GM21526 (cell line): Measurements from ENCODE around the gene ANKRD39.

Experiments used
- ATAC-seq: cut with Tn5 transposase; IDR thresholded peaks from one replicate; pipeline ENCODE4 v1.9.1; 2021; ENCODE audit warnings: moderate library complexity; ENCODE audit not compliant: unreplicated experiment, low FRiP score

ANKRD39 gene

DNA sequence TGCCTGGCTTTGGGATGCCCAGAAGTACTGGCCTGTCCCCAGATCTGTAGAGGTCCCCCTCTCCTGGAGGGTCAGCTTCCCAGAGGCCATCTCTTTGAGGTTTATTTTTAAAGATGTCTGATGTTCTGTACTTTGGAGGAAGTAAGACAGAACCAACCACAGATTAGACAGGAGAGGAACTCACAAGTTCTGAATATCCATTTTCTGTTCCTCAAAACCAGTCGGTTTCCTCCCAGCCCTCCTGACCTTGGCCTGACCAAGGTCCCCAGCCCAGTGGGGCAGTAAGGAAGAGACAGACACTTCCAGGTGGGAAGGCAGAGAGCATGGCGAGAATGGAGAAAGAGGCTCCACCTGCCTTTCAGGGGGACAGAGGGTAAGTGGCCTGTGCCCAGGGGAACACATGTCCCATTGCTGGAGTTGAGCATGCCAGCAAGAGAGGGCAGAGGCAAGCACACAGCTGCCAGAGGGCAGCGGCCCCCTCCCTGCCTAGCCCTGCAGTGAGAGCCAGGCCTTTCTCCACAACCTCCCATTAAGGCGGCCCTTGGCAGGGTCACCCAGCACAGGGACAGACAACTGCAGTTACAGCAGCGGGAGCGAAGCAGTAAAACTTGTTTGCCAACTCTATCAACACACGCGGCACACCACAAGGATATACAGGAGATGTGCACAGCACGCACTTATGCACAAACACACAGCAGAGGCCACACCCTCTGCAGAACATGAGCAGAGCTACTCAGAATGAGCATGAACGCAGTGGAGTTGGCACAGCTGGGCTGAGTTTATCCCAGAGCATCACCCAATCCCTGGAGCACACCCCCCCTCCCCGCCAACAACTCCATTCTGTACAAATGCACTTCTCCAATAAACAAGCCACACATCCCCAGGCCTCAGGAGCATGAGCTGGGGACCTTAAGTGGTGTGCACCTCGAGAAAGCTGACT is 30.5 kb upstream of the ANKRD39 start:
- ATAC-seq, result no peak

DNA sequence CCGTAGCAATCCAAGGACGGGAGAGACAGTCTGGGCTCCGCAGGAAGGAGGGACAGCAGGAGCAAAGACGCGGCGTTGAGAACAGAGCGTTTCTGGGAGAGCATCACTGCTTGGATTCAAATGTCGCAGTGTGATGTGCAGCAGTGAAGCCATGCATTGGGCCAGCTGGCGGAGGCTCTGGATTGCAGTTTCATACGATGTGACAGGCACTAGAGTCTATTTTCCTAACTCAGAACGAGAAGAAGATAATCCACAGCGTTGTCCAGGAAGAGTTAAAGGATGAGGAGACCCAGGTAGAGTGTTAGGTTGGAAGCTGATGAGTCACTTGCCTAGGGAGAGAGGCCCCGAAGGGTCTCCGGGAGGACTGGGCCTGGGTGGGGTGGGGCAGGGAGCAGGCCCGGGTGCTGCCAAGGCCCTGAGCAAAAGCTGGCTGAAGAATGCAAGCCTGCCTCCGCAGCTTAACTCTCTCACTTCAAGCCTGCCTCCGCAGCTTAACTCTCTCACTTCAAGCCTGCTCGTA is 29.7 kb upstream of the ANKRD39 start:
- ATAC-seq, result no peak

DNA sequence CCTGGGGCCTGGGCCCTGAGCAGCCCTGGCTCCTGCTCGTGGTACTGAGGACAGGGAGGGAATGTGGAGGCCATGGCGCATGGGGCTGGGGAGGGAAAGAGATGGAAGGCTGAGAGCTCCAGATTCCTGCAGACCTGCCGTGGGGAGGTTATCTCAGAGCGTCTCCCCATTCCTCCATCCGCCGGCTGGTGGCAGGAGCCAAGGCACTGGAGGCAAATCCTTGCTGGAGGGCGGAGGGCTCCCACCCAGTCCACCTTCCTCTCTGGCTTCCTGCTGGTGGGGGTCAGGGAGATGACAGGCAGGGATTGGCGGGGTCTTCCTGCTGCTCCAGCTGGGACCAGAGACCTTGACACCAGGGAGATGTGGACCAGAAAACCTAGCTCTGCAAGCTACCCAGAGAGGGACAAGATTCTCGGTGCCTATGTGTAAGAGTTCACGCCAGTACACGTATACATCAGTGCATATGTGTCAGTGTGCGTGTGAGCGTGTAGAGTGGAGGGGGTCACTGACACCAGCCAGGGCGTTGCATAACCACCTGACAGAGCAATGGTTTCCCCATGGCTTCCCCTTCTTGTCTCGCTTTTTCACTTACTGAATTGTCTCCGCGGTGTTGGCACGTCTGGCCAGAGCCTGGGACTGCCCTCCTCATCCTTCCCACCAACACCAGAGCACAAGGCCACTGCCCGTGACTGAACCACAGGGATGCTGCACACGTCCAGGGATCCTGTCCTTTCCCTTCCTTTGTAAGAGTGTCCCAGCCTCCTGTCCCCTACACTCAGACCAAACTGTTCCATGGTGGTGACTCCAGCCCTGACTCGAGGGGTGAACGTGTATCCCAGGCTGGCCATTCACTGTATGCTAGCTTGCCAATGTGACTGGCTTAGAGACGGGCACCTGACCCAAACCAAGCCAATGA is 27.9 kb upstream of the ANKRD39 start:
- ATAC-seq, result no peak

DNA sequence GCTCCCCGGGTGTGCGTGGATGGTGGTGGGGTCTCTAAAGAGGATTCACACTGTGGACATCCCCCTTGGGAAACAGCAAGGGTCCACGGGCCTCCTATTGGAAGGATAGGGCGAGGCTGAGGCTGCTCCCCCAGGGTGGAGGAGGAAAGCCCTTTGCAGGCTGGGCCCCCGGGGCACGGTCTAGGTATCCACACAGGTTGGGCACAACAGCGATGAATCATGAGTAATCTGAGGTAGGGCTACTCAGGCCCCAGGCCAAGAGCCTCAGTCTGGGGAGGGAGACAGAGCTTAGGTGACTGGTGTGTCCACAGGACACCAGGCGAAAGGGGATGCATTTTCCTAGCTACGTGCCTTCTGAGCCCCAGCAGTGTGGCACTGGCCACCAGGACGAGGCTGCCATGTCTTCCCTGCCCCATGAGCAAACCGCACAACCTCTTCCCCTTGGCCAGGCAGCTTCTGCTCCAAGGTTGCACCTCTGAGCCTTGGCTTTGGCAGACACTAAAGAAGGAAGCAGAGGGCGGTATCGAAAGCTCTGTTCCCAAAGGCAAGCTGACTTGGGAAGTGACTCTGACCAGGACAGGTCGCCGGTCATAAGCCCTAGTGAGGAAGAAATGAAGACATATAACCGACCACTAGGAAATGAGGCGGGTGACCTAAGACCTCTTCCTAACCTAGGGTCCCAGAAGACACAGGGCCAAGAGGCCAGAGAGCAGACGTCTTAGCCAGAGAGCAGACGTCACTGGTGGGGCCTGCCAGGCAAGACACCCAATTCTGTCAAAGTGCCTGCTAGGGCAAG is 26.7 kb upstream of the ANKRD39 start:
- no peak for ATAC-seq

DNA sequence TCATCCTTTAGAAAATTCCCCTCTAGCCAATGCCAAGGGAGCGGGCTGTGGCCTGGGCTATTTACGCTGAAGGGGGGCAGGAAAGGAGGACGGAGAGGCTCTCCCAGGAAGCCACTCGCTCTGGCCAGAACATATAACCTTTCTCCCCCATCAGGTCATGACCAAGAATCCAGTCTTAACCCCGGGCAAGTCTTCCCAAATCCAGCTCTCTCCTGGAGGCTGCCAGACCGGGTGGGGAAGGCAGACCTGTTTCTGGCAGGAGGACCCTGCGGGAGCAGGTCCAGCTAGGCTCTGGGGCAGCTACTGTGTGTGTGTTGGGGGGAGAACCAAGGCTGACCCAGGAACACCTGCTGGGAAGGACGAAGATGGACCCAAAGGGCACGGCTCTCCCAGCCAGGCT is 25.5 kb upstream of the ANKRD39 start:
- no peak for ATAC-seq

DNA sequence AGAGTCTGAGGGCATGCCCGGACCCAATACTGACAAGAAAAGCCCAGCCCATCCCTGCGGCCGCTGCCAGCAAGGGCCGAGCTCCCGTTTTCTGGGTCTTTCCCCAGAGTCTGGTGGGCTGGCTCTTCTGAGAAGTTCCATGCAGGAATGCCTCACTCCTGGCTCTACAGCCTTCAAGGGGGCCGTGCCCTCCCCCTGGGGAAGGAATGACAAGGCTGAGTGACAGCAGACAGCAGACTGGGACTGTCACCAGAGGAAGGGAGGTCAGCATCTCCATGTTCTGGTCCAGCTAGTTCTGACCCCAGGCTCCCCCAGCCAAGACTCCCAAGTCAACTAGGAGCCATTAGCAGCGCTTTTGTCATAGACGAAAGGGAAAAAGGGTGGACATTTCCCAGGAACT is 25.1 kb upstream of the ANKRD39 start:
- no peak for ATAC-seq

DNA sequence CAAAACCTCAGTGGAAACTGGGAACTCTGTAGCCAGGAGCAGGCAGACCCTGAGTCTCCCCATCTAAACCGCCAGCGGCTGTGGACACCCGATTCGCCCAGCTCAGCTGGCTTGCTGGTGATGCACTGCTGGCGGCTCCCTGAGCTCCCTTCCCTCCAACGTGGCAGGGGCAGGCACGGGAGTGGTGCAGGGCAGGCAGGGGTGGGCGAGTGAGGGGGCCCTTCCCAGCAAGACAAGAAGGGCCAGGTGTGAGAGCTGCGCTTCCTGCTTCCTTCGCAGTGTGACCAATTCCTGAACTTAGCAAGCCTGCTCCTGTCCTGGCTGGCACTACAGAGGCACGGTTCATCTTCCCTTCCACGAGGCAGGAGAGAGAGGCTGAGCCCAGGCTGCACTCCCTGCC is 24.4 kb upstream of the ANKRD39 start:
- ATAC-seq, result no peak

DNA sequence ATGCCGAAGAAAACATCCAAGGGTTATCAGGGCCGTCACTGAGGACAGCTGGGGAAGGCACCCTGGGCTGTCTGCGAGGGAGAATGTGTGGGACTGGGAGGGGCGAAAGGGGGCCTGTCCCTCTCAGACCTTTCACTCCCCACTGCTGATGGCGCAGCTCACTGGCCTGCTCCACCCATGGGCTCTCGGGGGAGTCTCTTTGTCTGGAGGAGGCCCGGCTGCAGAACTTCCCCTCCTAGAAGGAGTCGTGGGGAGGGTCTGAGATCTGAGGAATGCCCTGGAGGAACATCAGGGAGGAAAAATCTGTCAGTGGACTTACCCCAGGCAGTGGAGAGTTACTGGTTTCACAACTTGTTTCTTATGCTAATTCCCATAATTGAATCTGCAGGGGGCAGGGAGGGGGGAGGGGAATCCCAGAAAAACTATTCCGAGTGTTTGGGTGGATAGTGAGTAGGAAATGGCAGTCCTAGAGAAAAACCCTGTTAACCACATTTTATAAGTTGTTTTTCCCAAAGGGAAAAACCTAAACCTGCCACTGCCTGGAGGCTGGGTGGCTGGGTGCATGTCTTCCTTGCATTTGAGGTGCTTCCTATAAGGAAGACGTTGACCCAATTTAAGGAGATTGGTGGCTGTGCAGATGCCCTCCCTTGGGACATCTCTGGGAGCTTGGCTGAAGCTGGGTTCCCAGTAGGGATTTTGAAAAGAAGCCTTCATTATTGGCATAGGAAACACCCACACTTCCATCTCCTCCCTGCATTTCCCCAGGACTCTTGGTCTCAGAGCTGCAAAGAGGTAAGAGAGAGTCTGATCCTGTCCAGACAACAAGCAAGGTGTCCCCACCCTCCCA is 23.8 kb upstream of the ANKRD39 start:
- ATAC-seq, result no peak

DNA sequence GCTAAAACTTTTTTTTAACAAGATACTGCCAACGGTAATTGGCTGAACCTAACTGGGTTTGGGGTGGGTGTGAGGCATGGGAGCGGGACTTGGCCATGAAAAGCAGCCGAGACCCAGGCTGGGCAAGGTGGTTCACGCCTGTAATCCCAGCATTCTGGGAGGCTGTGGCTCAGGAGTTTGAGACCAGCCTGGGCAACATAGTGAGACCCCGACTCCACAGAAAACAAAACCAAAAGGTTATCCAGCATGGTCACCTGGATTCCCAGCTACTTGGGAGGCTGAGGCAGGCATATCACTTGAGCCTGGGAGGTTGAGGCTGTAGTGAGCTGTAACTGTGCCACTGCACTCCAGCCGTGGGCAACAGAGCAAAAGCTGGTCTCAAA is 23.1 kb upstream of the ANKRD39 start:
- ATAC-seq, result no peak

DNA sequence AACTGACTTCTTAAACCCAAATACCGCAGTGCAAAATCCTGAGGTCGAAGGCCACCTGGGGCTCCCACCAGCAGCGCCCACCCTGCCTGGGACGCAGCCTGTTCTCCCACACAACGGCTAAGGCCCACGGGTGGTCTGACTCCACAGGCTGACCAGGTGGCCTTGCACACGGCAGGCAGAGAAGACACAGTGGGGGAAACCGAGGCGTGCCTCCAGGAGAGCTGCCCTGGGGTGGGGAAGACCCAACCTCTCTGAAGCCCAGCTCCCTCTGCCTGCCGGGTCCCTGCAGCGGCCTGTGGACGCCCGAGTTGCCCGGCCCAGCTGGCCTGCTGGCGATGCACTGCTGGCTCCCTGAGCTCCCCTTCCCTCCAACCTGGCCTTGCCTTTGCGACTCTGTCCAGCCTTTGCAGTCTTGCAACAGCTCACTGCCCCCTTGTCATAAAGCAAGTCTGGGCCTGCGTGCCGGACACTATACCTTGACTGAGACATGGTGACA is 21.8 kb upstream of the ANKRD39 start:
- no peak for ATAC-seq

DNA sequence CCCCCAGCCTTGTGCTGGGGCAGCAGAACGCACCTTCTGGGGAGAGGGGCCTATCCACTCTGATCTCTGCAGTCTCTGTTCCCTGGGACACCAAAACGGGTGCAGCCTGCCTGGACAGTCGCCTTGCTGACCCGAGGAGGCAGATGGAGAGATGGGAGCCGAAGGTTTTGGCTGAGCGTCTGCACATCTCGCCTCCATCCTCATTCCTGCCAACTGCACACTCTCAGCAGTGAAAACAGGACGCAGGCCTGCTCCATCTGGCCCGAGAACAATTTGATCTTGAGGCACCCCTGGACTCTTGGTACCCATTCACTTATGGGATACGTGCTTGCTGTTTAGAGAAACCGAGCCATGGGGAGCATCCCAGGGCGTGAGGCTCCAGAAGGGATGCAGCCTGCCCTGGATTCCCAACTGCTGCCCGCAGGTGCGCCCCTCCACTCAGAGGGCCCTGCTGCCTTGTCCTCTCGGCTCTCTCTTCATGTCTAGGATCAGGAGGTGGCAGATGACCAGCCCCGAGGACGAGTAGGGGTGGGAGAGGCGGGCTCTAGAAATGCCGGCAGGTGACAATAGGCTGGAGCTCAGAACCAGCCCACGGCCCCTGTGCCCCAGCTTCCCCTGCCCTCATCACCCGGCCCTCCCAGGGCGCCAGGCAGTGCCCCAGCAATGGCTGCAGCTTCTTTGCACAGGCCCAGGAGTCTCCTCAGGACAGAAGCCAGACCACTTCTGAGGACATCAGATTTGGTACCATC is 21.2 kb upstream of the ANKRD39 start:
- no peak for ATAC-seq

DNA sequence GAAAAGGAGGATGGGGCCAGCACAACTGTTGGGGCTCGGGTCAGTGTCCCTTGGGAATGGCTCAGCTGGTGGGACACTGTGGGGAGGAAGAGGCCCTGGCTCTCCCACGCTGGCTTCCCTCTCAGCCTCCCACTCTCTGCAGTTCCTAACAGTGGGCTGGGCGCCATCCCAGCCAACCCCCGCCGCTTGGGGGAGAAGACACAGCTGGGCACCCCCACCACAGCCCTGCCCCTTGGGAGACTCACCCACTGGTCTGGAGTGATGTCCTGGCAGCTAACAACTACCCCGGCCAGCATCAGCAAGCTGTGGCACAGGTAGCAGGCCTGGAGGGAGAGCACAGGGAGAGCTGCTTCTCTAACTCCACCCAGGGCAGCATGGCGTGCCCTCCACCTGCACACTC is 20.4 kb upstream of the ANKRD39 start:
- no peak for ATAC-seq

DNA sequence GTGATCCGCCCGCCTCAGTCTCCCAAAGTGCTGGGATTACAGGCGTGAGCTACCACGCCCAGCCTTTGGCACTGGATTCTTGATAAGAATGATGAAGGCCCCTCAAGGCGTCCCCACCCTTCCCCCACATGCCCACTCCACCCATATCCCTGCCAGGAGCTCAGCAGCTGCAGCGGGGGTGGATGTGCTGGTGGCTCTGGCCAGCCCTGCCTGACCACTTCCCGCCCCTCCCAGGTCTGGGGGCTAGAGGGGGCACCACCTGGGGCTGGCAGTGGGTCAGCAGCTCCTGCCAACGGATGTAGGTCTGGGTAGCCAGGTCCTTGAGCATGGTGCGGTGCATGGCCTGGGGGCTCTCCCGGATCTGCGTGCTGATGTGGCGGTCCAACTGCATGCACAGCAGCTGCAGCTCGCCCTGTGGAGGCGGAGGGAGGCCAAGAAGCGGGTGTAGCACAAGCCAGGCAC is 19.8 kb upstream of the ANKRD39 start:
- ATAC-seq, result no peak

DNA sequence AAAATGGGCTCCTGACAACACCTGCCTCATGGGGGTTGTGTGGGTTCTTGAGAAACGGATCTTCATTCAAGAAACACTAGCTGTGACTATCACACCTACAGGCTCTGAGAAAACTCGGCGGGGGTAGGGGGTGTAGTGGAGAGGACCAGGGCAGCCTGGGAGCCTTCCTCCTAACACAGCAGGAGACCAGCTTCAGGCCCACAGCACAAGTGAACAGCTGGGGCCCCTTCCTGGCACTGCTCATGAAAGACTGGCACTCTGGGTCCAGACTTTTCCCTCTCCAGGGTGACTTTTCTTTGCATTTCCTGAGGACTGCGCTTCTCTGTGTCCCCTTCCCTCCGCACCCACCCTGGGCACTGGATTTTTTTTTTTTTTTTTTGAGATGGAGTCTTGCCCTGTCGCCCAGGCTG is 19.2 kb upstream of the ANKRD39 start:
- no peak for ATAC-seq

DNA sequence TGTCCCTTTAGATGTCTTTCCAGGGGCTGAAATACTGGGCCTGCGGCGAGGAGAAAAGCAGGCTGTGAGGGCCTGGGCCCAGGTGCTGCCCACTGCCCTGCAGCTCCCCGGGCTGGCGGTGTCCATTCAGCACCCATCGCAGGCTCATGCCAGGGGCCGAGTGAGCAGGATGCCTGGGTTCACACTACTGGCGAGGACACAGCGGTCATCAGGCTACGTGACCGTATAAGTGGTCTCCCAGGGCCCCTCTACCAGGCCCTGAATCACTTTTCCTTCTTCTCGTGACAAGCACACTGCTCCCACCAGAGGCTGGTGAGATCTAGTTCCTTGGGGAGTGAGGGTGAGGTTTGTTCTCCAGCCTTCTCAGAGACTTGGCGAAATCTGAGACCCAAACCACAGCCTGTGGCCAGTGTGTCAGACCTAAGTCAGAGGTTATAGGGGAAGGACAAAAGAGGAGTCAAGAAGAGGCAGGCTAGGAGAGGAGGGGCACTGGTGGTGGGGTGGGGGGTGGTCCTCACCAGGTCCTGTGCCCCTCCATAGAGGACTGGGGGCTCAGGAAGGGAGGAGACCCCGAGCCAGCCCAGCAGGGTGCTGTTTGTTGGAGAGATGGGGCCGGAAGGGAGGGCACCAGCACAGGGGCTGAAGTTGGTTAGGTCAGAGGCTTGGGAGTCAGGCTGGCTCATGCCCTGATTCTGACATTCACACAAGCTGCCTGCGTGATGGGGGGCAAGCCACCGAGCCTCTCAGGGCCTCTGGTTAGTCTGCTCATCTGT is 18.6 kb upstream of the ANKRD39 start:
- ATAC-seq, result no peak

DNA sequence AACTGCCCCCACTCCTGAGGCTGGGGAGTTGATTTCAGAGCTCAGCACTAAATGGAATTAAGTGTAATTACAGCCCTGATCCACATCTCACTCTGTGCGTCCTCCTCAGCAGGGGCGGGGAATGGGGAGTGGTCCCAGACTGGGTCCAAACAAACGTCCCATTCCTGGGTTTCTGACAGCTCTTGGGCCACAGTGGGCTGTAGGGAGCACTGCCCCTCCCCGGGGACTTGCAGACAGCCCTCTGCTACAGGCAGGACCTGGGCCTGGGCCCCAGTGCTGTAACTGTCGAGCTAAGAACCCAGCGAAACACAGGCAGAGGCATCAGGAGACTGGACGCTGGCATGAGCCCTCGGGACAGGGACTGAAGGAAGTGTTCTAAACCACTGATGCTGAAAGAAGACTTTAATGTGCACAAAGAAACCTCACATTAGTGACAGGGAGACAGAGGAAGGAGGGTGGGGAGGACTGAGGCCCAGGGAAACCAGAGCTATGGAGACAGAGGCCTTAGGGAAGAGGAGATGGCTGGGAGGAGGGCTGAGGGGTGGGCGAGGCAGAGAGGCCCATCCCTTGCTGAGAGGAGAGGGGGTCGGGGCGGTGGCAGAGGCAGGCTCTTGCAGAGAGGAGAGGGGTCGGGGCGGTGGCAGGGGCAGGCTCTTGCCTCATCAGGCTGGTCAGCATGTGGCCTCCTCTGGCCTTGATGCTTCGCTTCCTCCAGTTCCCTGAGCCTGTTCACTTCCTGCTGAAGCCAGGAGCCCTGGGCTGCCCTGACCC is 17.9 kb upstream of the ANKRD39 start:
- no peak for ATAC-seq

DNA sequence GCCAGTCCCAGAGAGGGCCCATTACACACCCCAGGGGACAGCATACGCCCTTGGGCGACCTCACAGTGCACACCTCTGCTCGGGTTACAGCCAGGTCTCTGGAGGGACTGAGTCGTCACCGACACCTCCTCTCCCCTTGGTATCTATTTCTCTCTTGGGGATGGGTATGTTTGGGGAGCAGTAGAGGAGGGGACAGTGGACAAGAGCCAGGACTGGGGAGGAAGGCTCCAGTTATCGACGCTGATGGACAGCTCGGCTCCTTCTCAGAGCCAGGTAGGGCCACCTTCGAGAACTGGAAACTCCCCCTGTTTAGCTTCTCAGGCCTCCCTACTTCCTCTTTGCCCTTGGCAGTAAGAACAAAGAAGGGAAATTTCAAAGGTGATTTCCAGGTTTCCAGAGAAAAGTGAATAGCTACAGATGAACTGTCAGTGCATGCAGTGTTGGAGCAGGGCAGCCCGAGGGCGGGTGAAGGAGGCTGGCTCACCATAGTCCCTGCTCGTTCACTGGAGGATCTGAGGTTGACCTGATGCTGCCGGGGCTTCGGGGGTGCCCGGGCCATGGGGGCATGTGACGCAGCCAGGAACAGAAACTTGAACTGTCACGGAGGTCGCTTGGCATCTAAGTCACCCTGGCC is 16.5 kb upstream of the ANKRD39 start:
- no peak for ATAC-seq
